NB4 (cell line): ENCODE measurements around the gene TMEM204.

Experiments
- CTCF ChIP-seq: IDR thresholded peaks from one replicate; pipeline ENCODE4 v1.5.1; 2012; ENCODE audit warnings: low read depth, low read length
- MAX ChIP-seq: IDR thresholded peaks from 2 replicates; pipeline ENCODE4 v1.6.1; 2011; ENCODE audit warnings: low read depth, low read length
- MYC ChIP-seq: IDR thresholded peaks from 2 replicates; pipeline ENCODE4 v1.6.1; 2011; ENCODE audit warnings: low read depth, low read length
- POLR2A ChIP-seq: IDR thresholded peaks from 2 replicates; pipeline ENCODE4 v1.6.1; 2011; ENCODE audit warnings: mild to moderate bottlenecking; ENCODE audit not compliant: insufficient read length; ENCODE audit errors: extremely low read depth

- TF ChIP-seq CTCF (no peak), POLR2A (no peak), MAX (no peak), MYC (no peak)
Measured at GRCh38 chr16:1514507-1514906, 19.0 kb upstream of the TMEM204 start.
